Adipocyte (in vitro differentiated cells): ENCODE results near the gene DZIP1L.

ENCODE experiments used
- DNase-seq: peaks from one replicate; pipeline ENCODE4 v3.0.0-alpha.2; 2015; ENCODE audit warnings: low read depth
- H3K27me3 ChIP-seq: replicated peaks from 2 replicates; pipeline ENCODE4 v1.7.0; 2013; ENCODE audit warnings: mild to moderate bottlenecking, low read length, moderate library complexity; ENCODE audit not compliant: control insufficient read depth, insufficient read depth
- H3K36me3 ChIP-seq: 2 replicates; pipeline ENCODE4 v1.7.0; 2013; ENCODE audit warnings: low read length, mild to moderate bottlenecking, moderate library complexity; ENCODE audit not compliant: control insufficient read depth, insufficient read depth, severe bottlenecking
- H3K4me1 ChIP-seq: 2 replicates; pipeline ENCODE4 v1.7.0; 2013; ENCODE audit warnings: mild to moderate bottlenecking, low read length, moderate library complexity; ENCODE audit not compliant: control insufficient read depth, insufficient read depth
- H3K4me3 ChIP-seq: 2 replicates; pipeline ENCODE4 v1.7.0; 2013; ENCODE audit warnings: mild to moderate bottlenecking, low read length, moderate library complexity
- H3K9ac ChIP-seq: 2 replicates; pipeline ENCODE4 v1.7.0; 2013; ENCODE audit warnings: mild to moderate bottlenecking, low read length, moderate library complexity
- H3K9me3 ChIP-seq: 2 replicates; pipeline ENCODE4 v1.7.0; 2013; ENCODE audit warnings: mild to moderate bottlenecking, low read length, moderate library complexity; ENCODE audit not compliant: control insufficient read depth

Gene DZIP1L

DNA sequence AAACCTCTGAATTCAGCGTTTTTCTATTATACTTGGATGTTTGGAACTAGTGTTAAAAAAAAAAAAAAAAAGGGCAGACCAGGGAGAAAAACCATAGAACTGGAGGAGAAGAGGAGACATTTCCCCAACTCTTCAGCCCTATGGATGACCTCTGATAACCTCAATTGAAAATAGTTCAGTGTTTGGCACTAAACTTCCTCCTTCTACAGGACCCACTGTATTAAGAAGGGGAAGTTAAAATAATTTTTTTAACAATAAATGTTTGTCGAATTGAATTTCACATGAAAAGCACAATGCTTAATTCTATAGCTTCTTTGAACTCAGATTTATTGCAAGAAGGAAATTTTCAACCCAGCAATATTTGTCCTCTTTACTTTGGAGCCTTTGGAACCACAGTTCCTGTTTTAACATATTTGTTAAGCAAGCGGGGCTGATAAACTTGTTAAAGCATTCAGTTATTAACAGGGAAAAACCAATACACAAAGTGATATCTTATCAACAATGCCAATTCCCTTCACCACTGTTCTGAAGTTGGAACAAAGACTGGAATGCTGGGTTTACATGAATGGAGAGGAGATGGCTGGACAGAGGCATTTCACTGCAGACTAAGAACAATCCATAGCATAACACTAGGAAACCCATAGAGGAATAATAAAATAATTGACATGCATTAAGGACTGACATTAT lies 19.9 kb upstream of the DZIP1L start:
- Histone ChIP-seq H3K9ac (no peak overlapping the region), H3K36me3 (no peaks in the 10 kb centered on the region), H3K4me1 (no peaks in the 10 kb centered on the region), H3K27me3 (no peaks in the 10 kb centered on the region), H3K4me3 (no peak overlapping the region), H3K9me3 (no peaks in the 10 kb centered on the region)
- DNase-seq = no peak

GRCh38 chr3:138132239-138132638 lies 16.8 kb upstream of the DZIP1L start, which contains the start of gene A4GNT:
Gene A4GNT, minus strand, starts transcription at chr3:138132390. Its CDS starts 1,134 bp downstream, at chr3:138131256.
- Histone ChIP-seq H3K27me3 (no peaks in the 10 kb centered on the region), H3K4me3 (no peak within 1 kb of the TSS), H3K9ac (no peak within 1 kb of the TSS), H3K4me1 (no peaks in the 10 kb centered on the region), H3K9me3 (no peaks in the 10 kb centered on the region), H3K36me3 (no peaks in the 10 kb centered on the region)
- DNase-seq = no peak

DNA sequence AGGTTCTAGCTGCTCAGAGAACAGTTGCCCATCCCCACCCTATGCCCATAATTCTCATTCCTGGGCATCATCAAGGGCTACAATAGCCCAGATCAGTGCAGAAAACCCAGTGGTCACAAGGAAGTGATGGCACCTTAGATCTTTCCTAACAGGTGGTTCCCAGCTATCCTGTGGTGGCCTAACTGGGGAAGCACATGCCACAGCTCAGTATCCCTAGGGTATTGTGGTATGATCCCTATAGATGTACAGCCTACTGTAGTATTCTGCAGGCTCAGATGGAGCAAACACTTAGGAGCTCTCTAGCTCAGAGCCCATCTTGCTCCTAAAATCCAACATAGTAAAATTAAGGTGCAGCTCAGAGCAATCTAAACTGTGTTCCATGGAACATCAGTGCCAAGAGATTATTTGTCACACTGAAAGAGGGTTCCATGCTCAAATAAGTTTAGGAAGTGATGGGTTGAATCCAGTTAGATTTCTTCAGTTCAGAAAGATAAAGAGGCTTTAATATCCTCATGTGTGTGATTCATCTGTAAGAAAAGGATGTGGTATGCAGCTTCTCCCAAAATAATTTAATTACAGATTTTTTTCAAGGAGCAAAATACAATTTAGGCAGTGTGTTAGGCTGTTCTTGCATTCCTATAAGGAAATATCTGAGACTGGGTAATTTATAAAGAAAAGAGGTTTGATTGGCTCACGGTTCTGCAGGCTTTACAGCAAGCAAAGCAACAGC lies 12.4 kb upstream of the DZIP1L start:
- Histone ChIP-seq H3K4me1 (peaks cover 18% of the 10 kb centered on the region), H3K9me3 (peaks cover 4% of the 10 kb centered on the region), H3K36me3 (no peaks in the 10 kb centered on the region), H3K4me3 (no peak overlapping the region), H3K9ac (no peak overlapping the region), H3K27me3 (no peaks in the 10 kb centered on the region)
- DNase-seq = no peak

- H3K4me1 ChIP-seq = peaks cover 18% of the 10 kb centered on the region
- H3K27me3 ChIP-seq = no peaks in the 10 kb centered on the region
- peak overlapping the region; percentile 42 for H3K4me3 ChIP-seq
- H3K9me3 ChIP-seq = peaks cover 4% of the 10 kb centered on the region
- H3K36me3 ChIP-seq = no peaks in the 10 kb centered on the region
- H3K9ac ChIP-seq = peak overlapping the region; percentile 4
- peak; percentile 68 for DNase-seq
Measured at GRCh38 chr3:138125548-138126221, 10.3 kb upstream of the DZIP1L start.

DNA sequence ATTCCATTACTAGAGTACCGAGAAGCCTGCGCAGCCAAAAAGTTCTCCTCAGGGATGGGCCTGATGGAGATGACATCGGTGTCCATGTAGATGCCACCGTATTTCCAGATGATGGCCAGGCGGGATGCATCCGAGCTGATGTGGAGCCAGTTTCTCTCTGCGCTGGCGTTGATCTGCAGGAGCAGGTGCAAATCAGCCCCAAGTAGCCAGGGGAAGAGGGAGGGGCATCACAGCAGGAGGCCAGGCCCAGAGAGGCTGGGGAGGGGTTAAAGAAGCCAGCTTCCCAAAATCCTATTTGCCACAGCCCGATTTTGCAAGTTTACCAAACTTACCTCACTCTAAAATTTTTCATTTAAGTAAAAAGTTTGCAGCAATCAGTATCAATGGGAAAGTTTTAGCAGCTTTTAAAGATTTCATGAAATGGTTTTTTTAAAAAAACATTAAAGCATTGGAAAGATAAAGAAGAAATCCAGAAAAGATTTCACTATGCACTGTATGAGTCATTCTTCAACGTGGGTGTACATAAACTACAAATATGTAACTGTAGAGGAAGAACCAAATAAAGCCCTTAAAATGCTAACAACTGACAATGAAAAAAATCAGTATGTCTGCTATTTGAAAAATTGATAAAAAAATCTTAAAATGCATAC lies 9.4 kb upstream of the DZIP1L start:
- Histone ChIP-seq H3K4me1 (peaks cover 18% of the 10 kb centered on the region), H3K36me3 (no peaks in the 10 kb centered on the region), H3K9ac (peak overlapping the region; percentile 4), H3K27me3 (no peaks in the 10 kb centered on the region), H3K9me3 (peaks cover 4% of the 10 kb centered on the region), H3K4me3 (peak overlapping the region; percentile 42)
- DNase-seq = peak; percentile 76

GRCh38 chr3:138124188-138124587 lies 8.8 kb upstream of the DZIP1L start:
- Histone ChIP-seq H3K9me3 (peaks cover 4% of the 10 kb centered on the region), H3K36me3 (no peaks in the 10 kb centered on the region), H3K4me1 (peaks cover 18% of the 10 kb centered on the region), H3K27me3 (no peaks in the 10 kb centered on the region), H3K4me3 (no peak overlapping the region), H3K9ac (no peak overlapping the region)
- no peak for DNase-seq

GRCh38 chr3:138119423-138119766 lies 4.0 kb upstream of the DZIP1L start:
- DNase-seq = no peak

GRCh38 chr3:138118612-138119422 lies 3.4 kb upstream of the DZIP1L start:
- Histone ChIP-seq H3K9ac (no peak overlapping the region), H3K4me1 (peaks cover 28% of the 10 kb centered on the region), H3K4me3 (no peak overlapping the region), H3K9me3 (peaks cover 4% of the 10 kb centered on the region), H3K27me3 (no peaks in the 10 kb centered on the region), H3K36me3 (no peaks in the 10 kb centered on the region)
- peak; percentile 90 for DNase-seq

More at GRCh38 chr3:138119423-138119766, 4.0 kb upstream of the DZIP1L start:
- no peaks in the 10 kb centered on the region for H3K27me3 ChIP-seq
- peaks cover 22% of the 10 kb centered on the region for H3K4me1 ChIP-seq
- no peaks in the 10 kb centered on the region for H3K36me3 ChIP-seq
- H3K9me3 ChIP-seq = peaks cover 4% of the 10 kb centered on the region
- H3K9ac ChIP-seq = no peak overlapping the region
- H3K4me3 ChIP-seq = no peak overlapping the region

DNA sequence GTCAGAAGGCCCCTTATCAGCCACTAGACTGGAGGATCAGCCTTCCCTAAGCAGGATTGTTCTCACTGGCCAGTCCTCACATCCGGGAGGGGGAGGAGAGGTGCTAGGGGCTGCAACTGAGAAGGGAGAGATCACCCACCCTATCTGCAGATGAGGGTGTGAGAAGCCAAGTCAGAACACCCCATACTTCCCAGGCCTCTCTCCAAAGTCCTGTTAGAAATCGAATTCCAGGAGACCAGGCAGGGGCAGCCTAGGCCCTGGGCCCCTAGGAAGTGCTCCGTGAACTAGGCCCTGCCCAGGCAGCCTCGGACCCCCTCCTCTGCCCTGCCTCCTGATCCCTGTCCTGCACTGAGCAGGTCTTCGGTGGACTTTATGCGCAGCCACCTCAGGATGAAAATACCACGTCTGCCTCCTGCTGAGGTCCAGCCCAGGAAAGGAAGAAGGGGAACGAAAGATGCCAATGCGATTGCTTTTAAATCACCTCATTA lies 933 bp downstream of the DZIP1L start:
- Histone ChIP-seq H3K4me3 (peak overlapping the region; percentile 91), H3K27me3 (no peaks in the 10 kb centered on the region), H3K9ac (peak overlapping the region; percentile 93), H3K36me3 (peaks cover 11% of the 10 kb centered on the region), H3K9me3 (no peaks in the 10 kb centered on the region), H3K4me1 (peaks cover 46% of the 10 kb centered on the region)
- DNase-seq = peak; percentile 47

GRCh38 chr3:138113326-138113725 lies 2.1 kb downstream of the DZIP1L start:
- peak; percentile 16 for DNase-seq
- peaks cover 41% of the 10 kb centered on the region for H3K4me1 ChIP-seq
- H3K9me3 ChIP-seq = no peaks in the 10 kb centered on the region
- peak overlapping the region; percentile 93 for H3K9ac ChIP-seq
- H3K27me3 ChIP-seq = no peaks in the 10 kb centered on the region
- peaks cover 11% of the 10 kb centered on the region for H3K36me3 ChIP-seq
- H3K4me3 ChIP-seq = peak overlapping the region; percentile 91
